ENCODE measurements around the gene UQCRC2. TPM values are rescaled to one million over a fixed set of nuclear protein-coding genes. Genes with fewer than 3 reads are reported as not detected.

UQCRC2 gene
- total RNA-seq, 4 donors from 2014 or later = 109 to 172 (median 139) TPM

DNA sequence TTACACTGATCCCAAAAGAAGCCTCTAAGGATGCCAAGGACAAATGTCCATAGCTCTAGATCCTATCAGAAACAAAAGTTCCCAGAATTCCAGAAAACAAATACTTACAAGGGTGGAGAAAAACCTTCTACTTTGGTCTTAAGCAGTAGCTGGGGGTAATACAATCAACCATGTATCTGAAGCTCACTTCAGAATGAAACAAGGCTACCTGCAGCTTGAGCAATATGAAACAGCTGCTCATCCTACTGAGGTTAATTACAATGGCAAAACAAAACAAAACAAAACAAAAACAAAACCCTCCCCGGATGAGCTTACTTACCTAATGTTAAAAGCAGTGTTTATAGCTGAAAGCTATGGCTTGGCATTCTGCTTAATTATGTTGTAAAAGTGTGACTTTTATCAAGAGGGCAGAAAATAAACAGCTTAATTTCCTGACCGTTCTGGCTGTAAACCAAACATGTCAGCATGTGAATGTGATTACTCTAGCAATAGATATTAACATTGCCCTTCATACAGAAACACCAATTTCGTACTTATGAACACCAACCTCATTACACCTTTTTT is 37.3 kb downstream of the UQCRC2 start:
- Histone ChIP-seq H3K27ac (no peak overlapping the region), H3K36me3 (peaks cover 3% of the 10 kb centered on the region), H3K4me3 (no peak overlapping the region), H3K9me3 (no peaks in the 10 kb centered on the region), H3K27me3 (no peaks in the 10 kb centered on the region), H3K4me1 (peaks cover 17% of the 10 kb centered on the region)
- 55% methylated on average over 3 of the region's 3 CpGs for WGBS
- TF ChIP-seq, protein P1, sequence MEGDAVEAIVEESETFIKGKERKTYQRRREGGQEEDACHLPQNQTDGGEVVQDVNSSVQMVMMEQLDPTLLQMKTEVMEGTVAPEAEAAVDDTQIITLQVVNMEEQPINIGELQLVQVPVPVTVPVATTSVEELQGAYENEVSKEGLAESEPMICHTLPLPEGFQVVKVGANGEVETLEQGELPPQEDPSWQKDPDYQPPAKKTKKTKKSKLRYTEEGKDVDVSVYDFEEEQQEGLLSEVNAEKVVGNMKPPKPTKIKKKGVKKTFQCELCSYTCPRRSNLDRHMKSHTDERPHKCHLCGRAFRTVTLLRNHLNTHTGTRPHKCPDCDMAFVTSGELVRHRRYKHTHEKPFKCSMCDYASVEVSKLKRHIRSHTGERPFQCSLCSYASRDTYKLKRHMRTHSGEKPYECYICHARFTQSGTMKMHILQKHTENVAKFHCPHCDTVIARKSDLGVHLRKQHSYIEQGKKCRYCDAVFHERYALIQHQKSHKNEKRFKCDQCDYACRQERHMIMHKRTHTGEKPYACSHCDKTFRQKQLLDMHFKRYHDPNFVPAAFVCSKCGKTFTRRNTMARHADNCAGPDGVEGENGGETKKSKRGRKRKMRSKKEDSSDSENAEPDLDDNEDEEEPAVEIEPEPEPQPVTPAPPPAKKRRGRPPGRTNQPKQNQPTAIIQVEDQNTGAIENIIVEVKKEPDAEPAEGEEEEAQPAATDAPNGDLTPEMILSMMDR (IDR thresholded peaks at IDR 0.05) = no peak
- no peak for TF ChIP-seq EP300 (IDR thresholded peaks at IDR 0.05)
- TF ChIP-seq POLR2AphosphoS5 (IDR thresholded peaks at IDR 0.05) = no peak
- TF ChIP-seq POLR2A (IDR thresholded peaks at IDR 0.05) = no peak
- DNase-seq (ENCODE audit: low spot score in 2 of 2) = no peak

DNA sequence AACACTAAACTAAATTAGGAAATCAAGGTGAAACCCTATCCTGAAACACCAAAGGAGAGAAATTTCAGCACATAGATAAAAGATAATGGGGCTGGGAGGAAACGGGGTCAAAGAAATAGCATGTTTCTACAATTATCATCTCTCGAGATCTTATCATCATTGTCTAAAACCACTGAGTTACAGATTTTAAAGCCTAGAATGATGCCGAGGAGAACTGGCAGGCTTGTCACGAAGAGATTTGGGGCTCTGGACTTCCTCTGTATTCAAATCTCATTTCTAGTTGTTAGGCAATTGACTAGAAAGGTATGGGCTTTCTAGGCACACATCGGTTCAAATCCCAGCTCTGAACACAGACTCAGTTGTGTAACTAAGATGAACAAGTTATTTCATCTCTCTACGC is 38.5 kb downstream of the UQCRC2 start:
- Histone ChIP-seq H3K36me3 (no peaks in the 10 kb centered on the region), H3K4me3 (no peak overlapping the region), H3K27ac (no peak overlapping the region), H3K27me3 (no peaks in the 10 kb centered on the region), H3K4me1 (peaks cover 17% of the 10 kb centered on the region), H3K9me3 (no peaks in the 10 kb centered on the region)
- WGBS = 73% methylated on average over 6 of the region's 6 CpGs
- no peak for DNase-seq (ENCODE audit: low spot score in 2 of 2)
- TF ChIP-seq EP300 (IDR thresholded peaks at IDR 0.05) (no peak), POLR2AphosphoS5 (IDR thresholded peaks at IDR 0.05) (no peak), POLR2A (IDR thresholded peaks at IDR 0.05) (no peak)
- TF ChIP-seq, protein P1 (IDR thresholded peaks at IDR 0.05) = no peak

DNA sequence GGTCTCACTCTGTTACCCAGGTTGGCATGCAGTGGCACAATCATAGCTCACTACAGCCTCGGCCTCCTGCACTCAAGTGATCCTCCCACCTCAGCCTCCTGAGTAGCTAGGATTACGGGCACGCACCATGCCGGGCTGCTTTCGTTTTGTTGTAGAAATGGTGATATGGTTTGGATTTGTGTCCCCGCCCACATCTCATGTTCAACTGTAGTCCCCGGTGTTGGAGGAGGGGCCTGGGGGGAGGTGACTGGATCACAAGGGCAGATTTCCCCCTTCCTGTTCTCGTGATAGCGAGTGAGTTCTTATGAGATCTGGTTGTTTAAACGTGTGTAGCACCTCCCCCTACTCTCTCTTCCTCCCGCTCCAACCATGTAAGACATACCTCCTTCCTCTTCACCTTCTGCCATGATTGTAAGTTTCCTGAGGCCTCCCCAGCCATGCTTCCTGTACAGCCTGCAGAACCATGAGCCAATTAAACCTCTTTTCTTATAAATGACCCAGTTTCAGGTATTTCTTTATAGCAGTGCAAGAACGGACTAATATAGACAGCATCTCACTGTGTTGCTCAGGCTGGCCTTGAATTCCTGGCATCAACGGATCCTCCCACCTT is 41.8 kb downstream of the UQCRC2 start:
- H3K36me3 ChIP-seq = no peaks in the 10 kb centered on the region

DNA sequence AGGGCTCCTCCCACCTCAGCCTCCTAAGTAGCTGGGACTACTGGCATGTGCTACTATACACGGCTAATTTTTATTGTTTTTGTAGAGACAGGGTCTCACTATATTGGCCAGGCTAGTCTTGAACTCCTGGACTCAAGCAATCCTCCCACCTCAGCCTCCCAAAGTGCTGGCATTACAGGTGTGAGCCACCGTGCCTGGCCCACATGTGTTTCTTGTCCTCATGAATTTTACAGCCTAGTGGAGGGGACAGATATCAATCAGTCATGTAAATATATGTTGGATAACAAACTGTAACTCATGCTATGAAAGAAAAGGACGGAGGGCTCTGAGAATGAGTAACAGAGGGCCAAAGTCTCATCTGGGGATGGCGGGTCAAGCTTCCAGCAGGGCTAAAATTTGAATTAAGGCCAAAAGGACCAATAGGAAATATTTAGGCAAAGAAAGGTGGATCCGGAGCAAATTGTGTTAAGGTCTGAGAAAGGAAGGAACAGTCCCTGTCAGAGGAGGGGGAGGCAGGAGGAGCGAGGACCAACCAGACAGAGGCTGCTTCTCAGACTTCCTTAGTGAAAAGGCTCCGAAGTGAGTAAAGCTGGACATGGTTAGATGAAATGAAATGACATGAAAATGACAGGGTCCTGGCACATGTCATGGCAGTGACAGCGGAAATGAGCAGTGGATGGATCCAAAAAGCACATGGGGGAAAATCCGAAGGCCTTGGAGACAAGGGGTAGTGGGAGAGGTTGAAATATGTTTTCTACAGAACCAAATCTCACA is 43.9 kb downstream of the UQCRC2 start:
- no peak overlapping the region for H3K27ac ChIP-seq
- H3K4me3 ChIP-seq = no peak overlapping the region
- no peaks in the 10 kb centered on the region for H3K9me3 ChIP-seq
- no peak for DNase-seq (ENCODE audit: low spot score in 2 of 2)
- H3K4me1 ChIP-seq = peaks cover 15% of the 10 kb centered on the region
- TF ChIP-seq EP300 (IDR thresholded peaks at IDR 0.05) (no peak), POLR2AphosphoS5 (IDR thresholded peaks at IDR 0.05) (no peak), POLR2A (IDR thresholded peaks at IDR 0.05) (no peak)
- TF ChIP-seq, protein P1 (IDR thresholded peaks at IDR 0.05) = no peak
- H3K27me3 ChIP-seq = no peaks in the 10 kb centered on the region
- no peaks in the 10 kb centered on the region for H3K36me3 ChIP-seq
- 85% methylated on average over 9 of the region's 9 CpGs for WGBS

More for the DNA sequence above, 41.8 kb downstream of the UQCRC2 start:
- no peak overlapping the region for H3K4me3 ChIP-seq
- no peaks in the 10 kb centered on the region for H3K27me3 ChIP-seq
- no peak overlapping the region for H3K27ac ChIP-seq
- H3K9me3 ChIP-seq = no peaks in the 10 kb centered on the region
- TF ChIP-seq, protein P1 (IDR thresholded peaks at IDR 0.05) = no peak
- no peak for TF ChIP-seq POLR2A (IDR thresholded peaks at IDR 0.05)
- TF ChIP-seq EP300 (IDR thresholded peaks at IDR 0.05) = no peak
- no peak for DNase-seq (ENCODE audit: low spot score in 2 of 2)
- 89% methylated on average over 13 of the region's 13 CpGs for WGBS
- H3K4me1 ChIP-seq = peaks cover 10% of the 10 kb centered on the region
